ENCODE results near the gene PRDM5.
"Not testable (repeated sequence)": the region's sequence is repeated elsewhere in the genome, so short reads cannot be mapped to it uniquely, and the experiment has no call there.

PRDM5 gene

DNA sequence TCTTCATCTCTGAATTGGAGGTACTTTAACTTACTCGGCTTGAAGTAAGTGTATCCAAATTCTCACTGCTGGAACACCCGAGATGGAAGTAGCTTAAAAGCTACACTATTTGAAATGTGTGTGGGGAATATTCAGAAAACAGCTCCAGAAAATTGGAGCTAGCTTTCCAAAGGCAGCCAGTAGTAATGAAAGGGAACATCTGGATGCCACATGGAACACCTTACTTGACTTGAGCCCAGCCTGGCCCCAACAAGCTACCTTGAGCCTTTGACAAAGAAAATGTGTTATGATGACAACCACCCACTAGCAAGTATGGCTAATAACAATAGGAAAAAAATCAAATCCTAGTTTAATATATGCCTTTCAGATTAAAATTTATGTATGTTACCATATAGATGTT is 161.5 kb downstream of the PRDM5 start:
- no peak for DNase-seq (ENCODE audit: low read depth in 2 of 3, low spot score in 2 of 3)

DNA sequence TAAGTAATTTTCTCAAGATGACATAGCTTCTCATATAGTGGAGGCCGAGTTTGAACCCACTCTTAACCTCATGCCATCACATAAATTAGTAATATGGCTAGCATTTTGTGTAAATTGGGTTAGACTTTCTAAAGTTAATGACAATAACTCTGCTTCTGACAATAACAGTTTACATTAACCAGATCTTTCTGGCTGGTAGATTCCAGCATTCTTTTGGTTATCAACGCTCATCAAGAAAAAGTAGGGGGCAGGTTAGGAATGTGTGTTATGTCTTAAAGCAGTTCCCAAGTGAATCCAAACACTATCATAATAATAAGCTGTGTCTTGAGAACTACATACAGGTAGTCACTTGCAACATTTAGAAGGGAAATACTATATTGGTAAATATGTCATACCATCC is 162.5 kb downstream of the PRDM5 start:
- DNase-seq (ENCODE audit: low read depth in 2 of 3, low spot score in 2 of 3): no peak

DNA sequence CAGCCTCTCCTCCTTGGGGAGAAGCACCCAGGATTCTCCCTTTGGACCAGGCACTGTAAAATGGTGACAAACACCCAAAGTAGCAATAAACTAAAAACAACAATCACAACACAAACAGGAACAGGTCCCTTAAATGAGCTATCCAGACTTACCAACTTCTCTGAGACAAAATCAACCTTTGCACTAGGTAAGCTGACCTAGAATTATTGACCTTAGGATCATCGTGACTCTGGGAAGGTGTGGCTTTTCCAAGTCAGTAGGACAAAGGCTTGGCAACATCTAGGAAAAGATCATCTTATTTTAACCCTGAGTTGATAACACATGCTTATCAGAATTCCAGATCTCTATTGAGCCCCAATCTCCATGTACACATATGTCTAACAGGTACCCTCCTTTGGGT is 166.7 kb downstream of the PRDM5 start:
- DNase-seq (ENCODE audit: low read depth in 2 of 3, low spot score in 2 of 3): no peak

DNA sequence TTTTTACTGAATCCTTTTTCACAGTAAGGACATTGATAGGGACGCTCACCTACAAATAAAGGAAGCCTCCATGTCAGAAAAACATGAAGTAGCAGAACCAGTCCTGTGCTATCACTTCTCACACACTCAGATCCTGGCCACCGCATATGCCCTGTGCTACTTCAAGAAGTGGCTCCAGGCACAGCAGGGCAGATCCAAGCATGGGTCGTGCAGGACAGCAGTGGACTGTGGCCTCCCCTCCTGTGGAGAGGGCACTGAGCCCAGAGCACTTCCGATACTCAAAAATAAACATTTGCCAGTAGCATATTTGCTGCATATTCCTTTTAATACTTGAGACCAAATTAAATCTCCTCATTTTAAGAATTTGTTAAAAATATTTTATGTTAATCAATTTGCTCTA is 167.9 kb downstream of the PRDM5 start:
- DNase-seq (ENCODE audit: low read depth in 2 of 3, low spot score in 2 of 3): no peak

DNA sequence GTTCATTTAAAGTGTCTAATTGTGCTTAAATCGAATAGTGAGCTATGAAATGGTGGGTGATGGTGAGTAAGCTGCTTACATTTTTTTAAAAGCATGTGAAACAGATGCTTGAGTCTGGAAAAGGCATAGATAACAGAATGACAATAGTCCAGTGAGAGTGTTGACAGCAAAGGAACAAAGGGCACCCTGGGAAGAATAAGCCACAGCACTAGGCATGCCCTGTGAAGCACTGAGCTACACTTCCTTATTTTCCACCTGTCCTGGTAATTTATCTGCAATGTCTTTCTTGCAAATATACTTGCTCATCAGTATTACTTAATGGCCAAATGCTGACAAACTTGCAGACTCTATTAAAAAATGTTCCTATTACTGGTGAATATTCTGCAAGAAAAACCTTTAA is 168.7 kb downstream of the PRDM5 start:
- no peak for DNase-seq (ENCODE audit: low read depth in 2 of 3, low spot score in 2 of 3)

DNA sequence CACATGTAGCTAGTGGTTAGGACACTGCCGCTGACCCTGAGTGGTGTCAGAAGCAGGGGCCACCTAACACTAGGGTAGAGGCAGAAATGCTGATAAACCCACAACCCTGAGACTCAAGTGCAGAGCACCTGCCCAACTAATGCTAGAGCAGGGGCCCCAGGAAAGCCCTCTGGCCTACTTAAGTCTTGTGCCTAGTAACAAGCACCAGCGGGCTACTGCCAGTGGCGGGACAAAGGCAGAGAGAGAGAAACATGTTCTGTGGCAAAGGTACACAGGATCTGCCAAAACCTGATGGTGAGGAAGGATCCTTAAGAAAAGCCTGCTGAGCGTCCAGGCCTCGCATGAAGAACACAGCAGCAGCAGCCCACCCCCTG is 172.4 kb downstream of the PRDM5 start:
- no peak for DNase-seq (ENCODE audit: low read depth in 2 of 3, low spot score in 2 of 3)

DNA sequence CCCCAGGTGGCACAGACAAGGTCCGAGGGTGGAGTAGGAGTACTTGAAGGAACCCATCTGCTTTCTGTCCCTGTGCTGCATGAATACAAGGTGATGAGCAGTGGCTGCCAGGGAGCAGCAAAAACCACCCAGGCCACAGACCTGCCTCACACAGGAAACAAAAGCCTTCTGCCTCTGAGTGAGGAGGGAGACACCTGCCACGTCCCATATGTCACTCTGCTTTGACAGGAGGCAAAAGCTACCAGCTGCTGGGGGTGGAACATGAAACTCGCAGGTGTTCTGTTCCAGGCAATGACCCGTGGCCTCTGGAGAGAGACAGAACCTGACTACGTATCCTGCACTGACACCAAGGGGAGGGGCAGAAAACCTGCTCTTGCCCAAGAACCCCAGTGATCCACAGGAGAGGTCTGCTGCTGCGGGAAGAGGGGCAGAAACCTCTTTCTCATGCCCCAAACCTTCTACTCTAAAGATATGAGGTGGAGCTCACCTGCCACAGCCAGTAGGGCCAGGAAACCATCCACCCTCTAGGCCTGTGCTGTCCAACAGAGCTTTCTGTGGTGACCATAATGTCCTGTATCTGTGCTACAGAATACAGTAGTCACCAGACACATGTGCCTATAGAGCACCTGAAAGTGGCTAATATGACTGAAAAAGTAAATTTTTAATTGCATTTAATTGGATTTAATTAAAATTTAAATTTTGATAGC is 172.9 kb downstream of the PRDM5 start:
- no peak for DNase-seq (ENCODE audit: low read depth in 2 of 3, low spot score in 2 of 3)

DNA sequence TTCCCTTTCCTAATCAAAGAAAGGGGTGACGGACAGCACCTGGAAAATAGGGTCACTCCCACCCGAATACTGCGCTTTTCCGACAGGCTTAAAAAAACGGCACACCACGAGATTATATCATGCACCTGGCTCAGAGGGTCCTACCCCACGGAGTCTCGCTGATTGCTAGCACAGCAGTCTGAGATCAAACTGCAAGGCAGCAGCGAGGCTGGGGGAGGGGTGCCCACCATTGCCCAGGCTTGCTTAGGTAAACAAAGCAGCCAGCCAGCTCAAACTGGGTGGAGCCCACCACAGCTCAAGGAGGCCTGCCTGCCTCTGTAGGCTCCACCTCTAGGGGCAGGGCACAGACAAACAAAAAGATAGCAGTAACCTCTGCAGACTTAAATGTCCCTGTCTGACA is 180.9 kb downstream of the PRDM5 start:
- not testable (repeated sequence) for DNase-seq (ENCODE audit: low read depth in 2 of 3, low spot score in 2 of 3)

DNA sequence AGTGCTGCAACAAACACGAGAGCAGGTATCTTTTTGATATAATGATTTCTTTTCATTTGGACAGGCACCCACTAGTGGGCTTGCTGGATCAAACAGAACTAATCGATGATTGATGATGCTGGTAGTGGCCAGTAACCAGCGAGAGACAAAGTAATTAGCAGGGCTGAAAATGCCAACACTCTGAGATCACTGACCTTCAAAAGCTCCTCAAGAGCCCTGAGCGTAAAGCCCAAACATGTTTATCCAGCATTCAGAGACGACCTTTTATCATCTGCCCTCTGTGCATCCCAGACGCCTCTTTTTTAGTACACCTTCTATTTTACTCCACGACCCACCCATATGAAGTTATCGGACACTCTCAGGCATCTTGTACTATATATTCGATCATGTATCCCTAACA is 186.2 kb downstream of the PRDM5 start:
- no peak for DNase-seq (ENCODE audit: low read depth in 2 of 3, low spot score in 2 of 3)

DNA sequence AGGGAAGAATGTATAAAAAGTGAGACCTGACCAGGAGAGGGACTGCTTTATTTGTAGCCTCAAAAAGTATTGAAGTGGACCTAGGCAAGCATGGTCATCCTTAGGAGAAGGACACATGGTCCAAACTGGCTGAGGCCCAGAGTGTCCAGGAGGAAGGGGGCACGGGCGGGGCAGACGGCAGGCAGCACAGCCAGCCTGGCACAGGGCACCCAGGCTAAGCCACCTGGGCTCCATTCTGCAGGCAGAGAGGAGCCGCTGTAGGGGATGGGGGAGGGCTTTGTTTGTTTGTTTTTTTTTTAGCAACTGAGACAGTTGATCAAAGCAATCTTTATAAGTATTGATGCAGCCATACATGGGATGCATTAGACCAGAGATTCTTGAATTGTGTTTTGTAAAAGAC is 188.6 kb downstream of the PRDM5 start:
- no peak for DNase-seq (ENCODE audit: low read depth in 2 of 3, low spot score in 2 of 3)

DNA sequence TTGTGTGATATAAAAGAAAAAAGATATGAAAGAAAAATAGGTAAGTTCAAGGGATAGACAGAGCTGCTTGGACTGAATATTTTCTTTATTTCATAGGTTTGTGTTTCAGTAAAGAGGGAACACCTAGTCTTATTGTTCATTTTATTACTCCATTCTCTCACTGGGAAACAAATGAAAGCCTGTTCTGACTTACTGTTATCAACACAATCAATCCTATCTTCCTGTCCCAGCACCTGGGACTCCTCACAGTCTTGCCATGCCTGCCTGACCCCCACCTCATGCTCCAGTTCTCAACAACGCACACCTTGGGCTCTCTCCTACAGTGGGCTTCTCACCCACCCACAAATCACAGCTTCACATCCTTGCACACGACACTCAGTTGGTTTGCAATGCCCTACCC is 189.5 kb downstream of the PRDM5 start:
- no peak for DNase-seq (ENCODE audit: low read depth in 2 of 3, low spot score in 2 of 3)

DNA sequence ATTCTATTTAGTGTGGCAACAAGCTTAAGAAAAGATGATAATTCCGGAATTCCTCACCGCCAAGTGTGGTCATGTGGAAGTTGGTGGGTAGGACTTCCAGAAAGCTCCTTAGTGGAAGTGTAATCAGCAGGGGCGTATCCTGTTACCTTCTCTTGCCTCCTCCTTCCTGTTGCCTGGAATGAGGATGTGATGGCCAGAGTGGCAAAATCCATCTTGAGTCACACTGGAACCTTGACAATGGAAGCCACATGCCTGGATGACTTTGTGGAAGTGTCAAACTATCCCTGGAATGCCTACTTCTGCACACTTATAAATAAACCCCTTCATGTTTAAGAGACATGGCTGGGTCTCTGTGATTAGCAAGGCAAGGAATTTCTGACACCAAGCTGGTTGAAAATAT is 191.0 kb downstream of the PRDM5 start:
- no peak for DNase-seq (ENCODE audit: low read depth in 2 of 3, low spot score in 2 of 3)

DNA sequence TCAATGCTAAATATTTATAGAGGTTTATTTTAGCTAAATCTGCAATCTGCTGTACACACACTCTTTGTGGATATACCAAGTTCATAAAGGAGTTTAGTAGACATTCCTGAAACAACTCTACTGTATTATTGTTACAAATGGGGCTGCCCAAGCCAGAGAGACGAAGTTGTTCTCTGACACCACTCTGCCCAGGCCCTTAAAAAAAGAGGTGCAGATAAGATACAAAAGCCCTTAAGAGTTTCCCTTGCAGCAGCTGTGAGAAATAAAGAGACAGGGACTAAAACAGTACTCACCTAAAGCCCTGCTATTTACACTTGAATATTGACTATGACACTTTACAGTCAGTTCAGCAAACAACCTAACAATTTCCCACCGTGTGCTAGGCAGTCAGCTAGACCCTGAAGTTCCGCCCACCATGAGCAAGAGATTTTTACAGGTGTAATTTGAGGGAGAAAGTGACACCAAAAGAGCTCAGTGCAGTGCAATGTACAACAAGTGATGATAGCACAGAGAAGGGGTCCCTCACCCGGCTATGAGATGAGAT is 191.7 kb downstream of the PRDM5 start:
- DNase-seq (ENCODE audit: low read depth in 2 of 3, low spot score in 2 of 3): no peak

DNA sequence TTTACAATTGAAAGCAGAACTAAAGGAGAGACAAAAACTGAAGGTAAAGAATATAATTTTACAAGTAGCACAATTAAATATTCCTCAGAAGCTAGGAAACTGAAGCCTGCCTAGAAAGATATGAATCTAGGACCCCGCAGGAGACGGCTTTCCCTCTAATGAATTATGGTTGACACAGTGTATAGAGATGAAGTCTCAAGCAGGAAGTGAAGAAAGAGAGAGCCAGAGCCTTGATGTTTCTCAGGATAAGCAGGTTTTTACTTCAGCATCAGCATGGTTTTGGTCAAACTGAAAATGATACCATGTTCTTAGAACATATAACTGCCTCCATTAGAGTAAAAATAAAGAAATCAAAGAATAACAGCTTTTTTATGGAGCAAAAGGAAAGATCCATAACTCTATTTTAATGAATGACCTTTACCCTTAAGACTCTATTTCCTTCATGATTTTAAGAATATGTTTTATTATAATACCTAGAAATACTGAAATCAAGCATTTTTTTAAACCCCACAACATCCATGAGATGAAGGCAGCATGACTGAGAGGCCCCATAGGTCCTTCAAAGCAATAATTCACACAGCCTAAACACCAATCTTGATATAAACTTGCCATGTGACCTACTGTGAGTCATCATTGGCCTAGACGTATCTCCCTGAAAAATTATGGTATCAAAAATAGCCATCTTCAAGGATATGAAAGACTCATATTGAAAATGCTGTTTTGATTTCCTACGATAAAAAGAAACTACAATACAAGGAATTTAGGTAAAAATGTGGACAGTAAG is 193.4 kb downstream of the PRDM5 start:
- DNase-seq (ENCODE audit: low read depth in 2 of 3, low spot score in 2 of 3): no peak

DNA sequence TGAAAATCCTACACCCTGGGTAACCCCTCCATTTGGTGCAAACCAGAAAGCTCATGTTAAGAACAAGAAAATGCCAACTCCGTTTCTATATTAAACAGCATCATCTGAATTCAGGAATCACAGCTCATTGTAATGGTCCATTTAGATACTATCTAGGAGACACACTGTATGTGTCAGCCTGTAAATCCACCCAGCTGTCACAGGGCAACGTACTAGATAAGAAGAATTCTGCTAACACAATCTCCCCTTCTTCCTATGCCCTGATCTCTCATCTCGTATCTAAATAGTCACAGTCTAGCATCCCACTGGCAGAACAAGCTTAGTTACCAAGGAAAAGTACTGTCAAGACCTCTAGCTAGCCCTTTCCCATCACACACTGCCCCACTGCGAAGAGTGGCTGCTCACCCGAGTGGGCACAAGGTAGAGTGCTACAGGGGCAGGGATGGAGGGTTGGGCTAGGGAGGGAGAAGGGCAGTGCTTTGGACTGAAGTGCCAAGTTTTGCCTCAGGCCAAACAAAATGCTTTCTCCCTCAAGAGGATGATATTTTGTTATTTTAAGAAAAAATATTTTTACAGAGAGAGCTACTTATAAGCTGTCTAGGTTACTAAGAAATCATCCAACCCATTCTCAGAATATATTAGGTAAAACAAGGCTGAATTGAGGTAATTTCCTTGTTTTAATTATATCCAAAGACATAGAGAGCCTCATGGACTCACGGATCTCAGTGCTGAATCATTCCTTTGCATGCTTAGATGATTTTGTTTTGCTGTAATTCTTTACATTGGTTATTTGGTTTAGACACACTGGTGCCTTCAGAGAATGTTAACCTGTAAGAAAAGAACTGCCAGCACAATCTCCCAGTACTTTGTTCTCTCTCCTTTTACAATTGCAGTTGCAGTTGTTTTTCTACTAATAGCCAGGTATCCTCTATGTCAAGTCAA is 196.6 kb downstream of the PRDM5 start:
- no peak for DNase-seq (ENCODE audit: low read depth in 2 of 3, low spot score in 2 of 3)

DNA sequence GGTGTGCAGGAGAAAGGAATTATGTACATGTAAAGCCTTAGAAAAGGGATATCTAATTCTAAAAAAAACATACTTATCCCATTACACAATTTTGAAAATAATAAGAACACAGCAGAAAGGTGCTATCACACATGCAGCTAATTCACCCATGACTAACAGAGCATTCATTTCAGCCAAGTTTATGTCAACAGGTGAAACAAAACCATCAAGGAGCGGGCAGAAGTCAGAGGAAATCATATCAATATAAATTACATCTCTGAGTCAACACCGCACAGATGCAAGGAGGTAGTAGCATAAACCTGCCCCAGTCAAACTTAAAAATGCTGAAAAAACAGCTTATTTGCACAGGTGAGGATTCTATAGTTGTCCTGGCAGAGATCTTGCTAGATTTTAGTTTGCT is 197.9 kb downstream of the PRDM5 start:
- DNase-seq (ENCODE audit: low read depth in 2 of 3, low spot score in 2 of 3): no peak

DNA sequence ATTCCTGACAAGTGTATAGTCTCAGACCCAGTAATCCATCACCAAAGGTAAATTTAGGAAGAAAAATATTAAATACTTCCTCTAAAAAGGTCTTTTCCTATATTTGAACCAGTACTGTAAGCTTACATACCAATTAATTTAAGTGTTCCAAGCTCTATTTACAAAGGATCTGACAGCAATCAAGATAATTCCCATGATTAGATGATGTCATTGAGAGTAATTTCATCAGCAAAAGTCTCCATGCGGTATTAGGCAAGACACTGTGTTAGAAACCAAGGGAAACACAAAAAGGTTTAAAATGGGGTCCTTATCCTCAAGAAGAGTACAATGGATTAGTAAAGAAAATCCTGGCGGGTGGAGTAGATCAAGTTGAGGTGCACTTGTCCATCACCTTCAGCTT is 198.5 kb downstream of the PRDM5 start:
- DNase-seq (ENCODE audit: low read depth in 2 of 3, low spot score in 2 of 3): no peak

DNA sequence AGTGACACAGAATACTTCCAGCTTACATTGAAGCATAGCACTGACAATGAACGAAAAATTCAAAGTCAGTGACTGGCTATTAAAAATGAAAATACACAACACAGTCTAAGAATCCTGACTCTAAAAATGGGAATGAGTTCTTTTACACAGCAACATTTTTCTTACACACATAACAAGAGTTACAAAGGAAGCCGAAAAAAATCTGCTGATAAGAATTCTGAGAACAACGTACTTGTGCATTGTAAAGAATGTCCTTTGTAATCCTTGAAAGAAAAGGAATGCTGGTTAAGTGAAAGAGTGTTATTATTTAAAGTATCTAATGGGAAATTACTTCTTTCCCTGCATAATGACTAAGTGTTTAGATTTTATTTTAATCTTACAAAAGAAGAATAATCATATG is 199.4 kb downstream of the PRDM5 start:
- no peak for DNase-seq (ENCODE audit: low read depth in 2 of 3, low spot score in 2 of 3)

DNA sequence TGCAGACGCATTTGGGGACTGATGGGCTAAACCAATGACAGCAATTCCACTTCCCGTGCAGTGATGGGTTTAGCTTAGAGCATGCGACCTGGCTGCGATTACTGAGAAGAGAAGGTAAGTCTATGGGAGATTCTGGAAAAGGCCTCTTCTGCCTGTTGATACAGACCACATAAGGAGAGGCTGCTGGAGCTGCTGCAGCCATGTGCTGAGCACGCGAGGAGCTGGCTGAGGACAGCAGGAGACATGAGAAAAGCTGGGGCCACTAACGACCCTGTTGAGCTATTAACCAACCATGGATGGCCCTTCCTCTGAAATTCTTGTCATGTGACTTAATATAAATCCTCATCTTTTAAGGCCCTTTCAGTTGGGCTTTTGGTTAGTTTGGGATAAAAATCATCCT is 199.9 kb downstream of the PRDM5 start:
- no peak for DNase-seq (ENCODE audit: low read depth in 2 of 3, low spot score in 2 of 3)

DNA sequence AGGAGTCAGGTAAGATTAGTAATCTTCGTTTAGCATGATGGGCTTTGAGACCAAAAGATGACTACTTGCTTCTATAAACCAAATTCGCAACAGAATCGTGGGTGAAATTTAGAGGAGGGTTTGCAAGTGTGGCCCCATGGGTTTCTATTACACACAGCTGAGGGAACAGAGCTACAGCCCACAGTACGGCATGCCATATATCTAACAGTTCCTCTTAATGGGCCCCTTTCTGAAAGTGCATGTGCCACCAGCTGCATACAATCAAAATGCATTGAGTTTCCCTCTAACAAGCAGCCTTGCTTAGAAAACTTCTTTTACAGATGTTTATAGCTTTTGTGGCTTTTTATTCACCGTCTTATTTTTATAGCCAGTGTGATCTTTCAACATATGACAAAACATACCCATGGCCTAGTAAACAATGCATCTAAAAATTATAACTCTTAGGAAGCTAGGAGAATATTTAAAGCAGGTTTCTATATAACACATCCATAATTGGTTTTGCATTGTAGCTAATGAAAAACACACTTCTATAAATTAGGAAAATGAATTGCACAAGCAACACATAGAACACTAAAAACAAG is 202.1 kb downstream of the PRDM5 start:
- no peak for DNase-seq (ENCODE audit: low read depth in 2 of 3, low spot score in 2 of 3)

DNA sequence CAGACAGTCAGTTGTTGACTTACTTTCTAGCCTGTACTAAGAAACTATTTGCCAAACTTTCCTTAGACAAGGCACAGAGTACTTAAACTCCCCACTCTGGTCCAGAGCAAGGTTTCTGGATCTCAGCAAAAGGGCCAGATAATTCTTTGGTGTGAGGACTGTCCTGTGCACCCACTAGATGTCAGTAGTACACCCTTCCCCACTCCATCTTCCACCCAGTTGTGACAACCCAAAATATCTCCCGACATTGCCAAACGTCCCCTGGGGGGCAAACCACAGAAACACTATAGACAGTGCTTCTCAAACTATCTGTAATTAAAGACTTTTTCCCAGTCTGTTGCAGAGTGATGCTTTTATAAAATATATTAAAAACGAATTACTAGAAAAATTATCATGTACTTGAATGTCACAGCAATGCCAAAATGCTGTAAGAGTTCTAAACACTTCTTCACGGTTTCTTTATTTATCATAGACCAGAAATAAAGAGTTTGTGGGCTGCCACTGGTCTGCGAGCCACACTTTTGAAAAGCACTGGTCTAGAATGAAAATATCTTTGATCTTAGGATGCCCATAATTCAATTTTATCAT is 203.5 kb downstream of the PRDM5 start:
- no peak for DNase-seq (ENCODE audit: low read depth in 2 of 3, low spot score in 2 of 3)
